ENCODE data around the gene KIF25.
"Not testable (repeated sequence)": the region's sequence is repeated elsewhere in the genome, so short reads cannot be mapped to it uniquely, and the experiment has no call there.

Gene KIF25

GRCh38 chr6:167973148-167973885 lies 24.2 kb upstream of the KIF25 start:
- H3K4me3 ChIP-seq (replicated peaks; ENCODE audit: low read depth, low read length) = no peak overlapping the region
- no peak for TF ChIP-seq CTCF (IDR thresholded peaks at IDR 0.05; ENCODE audit: low read depth, low read length, missing control alignments)
- DNase-seq (ENCODE audit: extremely low read depth, low read depth) = no peak

DNA sequence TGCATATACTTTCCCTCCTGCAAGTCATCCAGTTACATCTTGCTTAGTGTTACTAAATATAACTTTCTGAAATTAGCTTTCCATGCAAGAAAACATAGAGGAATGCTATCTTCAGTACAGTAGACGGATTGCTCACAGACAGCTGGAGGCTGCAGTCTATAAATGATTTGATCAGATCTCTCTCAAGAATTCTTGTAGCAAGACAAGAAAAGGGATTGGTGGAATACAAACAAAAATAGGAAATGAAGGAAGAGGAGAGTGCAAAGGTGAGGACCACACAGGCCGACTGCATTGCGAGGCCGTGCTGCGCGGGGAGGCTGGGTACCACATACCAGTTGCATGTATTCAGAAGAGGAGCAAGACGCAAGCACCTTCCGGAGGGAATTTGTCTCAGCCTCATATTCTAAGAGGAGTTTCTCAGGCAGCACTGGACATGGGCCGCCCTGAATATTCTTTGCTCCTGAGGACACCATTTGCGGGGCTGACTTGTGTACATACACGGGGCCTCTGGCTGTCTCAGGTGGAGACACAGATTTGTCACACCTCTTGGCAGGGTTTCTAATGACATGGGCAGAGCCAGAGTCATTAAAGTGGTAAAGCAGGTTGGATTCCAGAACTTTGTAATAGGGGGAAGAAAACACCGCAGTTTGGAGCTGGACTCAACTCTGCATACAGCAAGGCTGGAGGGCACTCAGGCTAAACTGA lies 22.7 kb upstream of the KIF25 start:
- DNase-seq (ENCODE audit: extremely low read depth, low read depth) = no peak
- no peak for TF ChIP-seq CTCF (IDR thresholded peaks at IDR 0.05; ENCODE audit: low read depth, low read length, missing control alignments)

GRCh38 chr6:167975458-167975857 lies 22.0 kb upstream of the KIF25 start:
- no peak for DNase-seq (ENCODE audit: extremely low read depth, low read depth)

More for the DNA sequence above, 22.7 kb upstream of the KIF25 start:
- H3K4me3 ChIP-seq (replicated peaks; ENCODE audit: low read depth, low read length) = no peak overlapping the region

GRCh38 chr6:167976116-167976657 lies 21.3 kb upstream of the KIF25 start:
- H3K4me3 ChIP-seq (replicated peaks; ENCODE audit: low read depth, low read length); DNase-seq (ENCODE audit: extremely low read depth, low read depth): not testable (repeated sequence)

More at GRCh38 chr6:167975458-167975857, 22.0 kb upstream of the KIF25 start:
- no peak for TF ChIP-seq CTCF (IDR thresholded peaks at IDR 0.05; ENCODE audit: low read depth, low read length, missing control alignments)
- H3K4me3 ChIP-seq (replicated peaks; ENCODE audit: low read depth, low read length) = no peak overlapping the region

- no peak for DNase-seq (ENCODE audit: extremely low read depth, low read depth)
- no peak overlapping the region for H3K4me3 ChIP-seq (replicated peaks; ENCODE audit: low read depth, low read length)
- TF ChIP-seq CTCF (IDR thresholded peaks at IDR 0.05; ENCODE audit: low read depth, low read length, missing control alignments) = no peak
Measured at GRCh38 chr6:167976708-167977107, 20.8 kb upstream of the KIF25 start.

GRCh38 chr6:167977717-167978467 lies 19.6 kb upstream of the KIF25 start:
- no peak for DNase-seq (ENCODE audit: extremely low read depth, low read depth)
- TF ChIP-seq CTCF (IDR thresholded peaks at IDR 0.05; ENCODE audit: low read depth, low read length, missing control alignments) = no peak
- no peak overlapping the region for H3K4me3 ChIP-seq (replicated peaks; ENCODE audit: low read depth, low read length)

GRCh38 chr6:167978607-167979006 lies 18.9 kb upstream of the KIF25 start:
- no peak for DNase-seq (ENCODE audit: extremely low read depth, low read depth)
- H3K4me3 ChIP-seq (replicated peaks; ENCODE audit: low read depth, low read length) = no peak overlapping the region
- no peak for TF ChIP-seq CTCF (IDR thresholded peaks at IDR 0.05; ENCODE audit: low read depth, low read length, missing control alignments)
